Glomerular visceral epithelial cell (primary cell): ENCODE results near the gene DPH6.
A peak's percentile ranks its signal among the peaks of the same experiment; 100 is the strongest.
"Not testable (repeated sequence)": the region's sequence is repeated elsewhere in the genome, so short reads cannot be mapped to it uniquely, and the experiment has no call there.

Experiments
- DNase-seq: peaks from one replicate; pipeline ENCODE4 v3.0.0-alpha.2; 2016; ENCODE audit errors: extremely low spot score

DPH6 gene

GRCh38 chr15:35485411-35485810 is 60.6 kb downstream of the DPH6 start:
- no peak for DNase-seq

GRCh38 chr15:35484231-35484945 is 61.6 kb downstream of the DPH6 start:
- DNase-seq, result no peak

- peak; percentile 70 for DNase-seq
Observed at GRCh38 chr15:35481992-35482391, 64.0 kb downstream of the DPH6 start.

- no peak for DNase-seq
Observed at GRCh38 chr15:35481064-35481463, 64.9 kb downstream of the DPH6 start.

- DNase-seq, result no peak
Observed at GRCh38 chr15:35479423-35479822, 66.5 kb downstream of the DPH6 start.

- DNase-seq, result no peak
Observed at GRCh38 chr15:35477312-35478262, 68.4 kb downstream of the DPH6 start.

GRCh38 chr15:35471024-35471423 is 74.9 kb downstream of the DPH6 start:
- no peak for DNase-seq

GRCh38 chr15:35470441-35470840 is 75.5 kb downstream of the DPH6 start:
- no peak for DNase-seq

GRCh38 chr15:35466476-35466875 is 79.5 kb downstream of the DPH6 start:
- DNase-seq, result no peak

- DNase-seq, result no peak
Observed at GRCh38 chr15:35465783-35466182, 80.2 kb downstream of the DPH6 start.

GRCh38 chr15:35460616-35461015 is 85.3 kb downstream of the DPH6 start:
- no peak for DNase-seq

- no peak for DNase-seq
Observed at GRCh38 chr15:35458176-35458856, 87.6 kb downstream of the DPH6 start.

- DNase-seq, result no peak
Observed at GRCh38 chr15:35455201-35455600, 90.8 kb downstream of the DPH6 start.

- peak; percentile 6 for DNase-seq
Observed at GRCh38 chr15:35450492-35450891, 95.5 kb downstream of the DPH6 start.

GRCh38 chr15:35448294-35448693 is 97.7 kb downstream of the DPH6 start:
- no peak for DNase-seq

GRCh38 chr15:35445891-35446290 is 100.1 kb downstream of the DPH6 start:
- no peak for DNase-seq

GRCh38 chr15:35444557-35445204 is 101.3 kb downstream of the DPH6 start:
- DNase-seq, result peak; percentile 57

- DNase-seq, result no peak
Observed at GRCh38 chr15:35443376-35443775, 102.6 kb downstream of the DPH6 start.

- no peak for DNase-seq
Observed at GRCh38 chr15:35442742-35443141, 103.2 kb downstream of the DPH6 start.

GRCh38 chr15:35441279-35441678 is 104.7 kb downstream of the DPH6 start:
- DNase-seq, result not testable (repeated sequence)

GRCh38 chr15:35440265-35440664 is 105.7 kb downstream of the DPH6 start:
- DNase-seq, result no peak

- DNase-seq, result no peak
Observed at GRCh38 chr15:35439291-35439690, 106.7 kb downstream of the DPH6 start.
